HL-60 (cell line): ENCODE data around the gene TBL3.
A peak's percentile ranks its signal among the peaks of the same experiment; 100 is the strongest.

ENCODE experiments used
- DNase-seq, 2 experiments: peaks; one replicate each; pipeline ENCODE4 v3.0.0-alpha.2; 2010 to 2020; ENCODE audit warnings: low read depth in 1 of 2, low spot score in 1 of 2
- H3K27ac ChIP-seq: fragments of 250-450 bp; sonication (Bioruptor Pico); replicated peaks from 2 replicates; pipeline ENCODE4 v1.5.1; 2020; ENCODE audit warnings: mild to moderate bottlenecking, moderate library complexity
- H3K27me3 ChIP-seq: fragments of 250-450 bp; sonication (Bioruptor Pico); 2 replicates; pipeline ENCODE4 v1.5.1; 2021; ENCODE audit warnings: mild to moderate bottlenecking, moderate library complexity; ENCODE audit not compliant: insufficient read depth, poor library complexity, severe bottlenecking
- H3K4me3 ChIP-seq: replicated peaks from 2 replicates; pipeline ENCODE4 v1.5.1; 2011; ENCODE audit warnings: mild to moderate bottlenecking, control low read depth, low read length; ENCODE audit not compliant: insufficient read depth
- CTCF ChIP-seq: IDR thresholded peaks from one replicate; pipeline ENCODE4 v1.5.1; 2011; ENCODE audit warnings: low read length, control low read depth, inconsistent platforms; ENCODE audit not compliant: insufficient read depth
- GABPA ChIP-seq: IDR thresholded peaks from 2 replicates; pipeline ENCODE4 v1.6.1; 2012; ENCODE audit warnings: low read depth
- POLR2AphosphoS5 ChIP-seq: IDR thresholded peaks from 2 replicates; pipeline ENCODE4 v1.6.1; 2012; ENCODE audit warnings: low read depth
- REST ChIP-seq: IDR thresholded peaks from 2 replicates; pipeline ENCODE4 v1.6.1; 2012; ENCODE audit warnings: low read depth; ENCODE audit not compliant: insufficient replicate concordance
- SPI1 ChIP-seq: IDR thresholded peaks from 2 replicates; pipeline ENCODE4 v1.6.1; 2012; ENCODE audit warnings: low read depth, mild to moderate bottlenecking, borderline replicate concordance

Gene TBL3

GRCh38 chr16:1940273-1941161, 31.3 kb upstream of the TBL3 start:
- peak; percentile 75 for TF ChIP-seq POLR2AphosphoS5
- no peak for TF ChIP-seq REST
- TF ChIP-seq SPI1: no peak
- TF ChIP-seq CTCF: no peak
- no peak for TF ChIP-seq GABPA
- no peaks in the 10 kb centered on the region for H3K27me3 ChIP-seq
- H3K27ac ChIP-seq: peak overlapping the region; percentile 85
- DNase-seq: peak in 1 of 2 experiments; percentile 93
- peak overlapping the region; percentile 98 for H3K4me3 ChIP-seq

GRCh38 chr16:1941162-1942046, 30.4 kb upstream of the TBL3 start:
- peak overlapping the region; percentile 98 for H3K4me3 ChIP-seq
- DNase-seq: peak; percentile 68 to 84
- no peak; the same call in 1 of the 2 replicates for TF ChIP-seq POLR2AphosphoS5
- peak; percentile 74 for TF ChIP-seq CTCF
- H3K27me3 ChIP-seq: no peaks in the 10 kb centered on the region
- H3K27ac ChIP-seq: peak overlapping the region; percentile 85

GRCh38 chr16:1942047-1942809, 29.6 kb upstream of the TBL3 start:
- Histone ChIP-seq H3K27ac (peak overlapping the region; percentile 85), H3K27me3 (no peaks in the 10 kb centered on the region), H3K4me3 (peak overlapping the region; percentile 98)
- TF ChIP-seq SPI1 (peak; percentile 77), CTCF (no peak), POLR2AphosphoS5 (peak; percentile 54; the same call in 1 of the 2 replicates)
- DNase-seq: peak; percentile 84 to 97
